Skeletal muscle cell (primary cell): Measurements from ENCODE around the gene PRR9.
"Not testable (repeated sequence)": the region's sequence is repeated elsewhere in the genome, so short reads cannot be mapped to it uniquely, and the experiment has no call there.

Experiments used
- DNase-seq: peaks from one replicate; pipeline ENCODE4 v3.0.0-alpha.2; 2010; ENCODE audit warnings: low read depth
- H3K4me3 ChIP-seq: 2 replicates; pipeline ENCODE4 v1.5.1; 2011; ENCODE audit warnings: low read depth, mild to moderate bottlenecking, control low read depth, low read length, moderate library complexity

PRR9 gene

GRCh38 chr1:153227810-153228209 lies 10.4 kb downstream of the PRR9 start:
- no peak overlapping the region for H3K4me3 ChIP-seq
- no peak for DNase-seq

GRCh38 chr1:153228491-153228890 lies 11.1 kb downstream of the PRR9 start:
- DNase-seq: no peak
- H3K4me3 ChIP-seq: no peak overlapping the region

- not testable (repeated sequence) for DNase-seq, H3K4me3 ChIP-seq
Measured at GRCh38 chr1:153229076-153229829, 11.9 kb downstream of the PRR9 start.

- H3K4me3 ChIP-seq: no peak overlapping the region
- DNase-seq: no peak
Measured at GRCh38 chr1:153231363-153231762, 14.0 kb downstream of the PRR9 start.

GRCh38 chr1:153231785-153232184 lies 14.4 kb downstream of the PRR9 start:
- no peak overlapping the region for H3K4me3 ChIP-seq
- no peak for DNase-seq

- no peak for DNase-seq
- H3K4me3 ChIP-seq: no peak overlapping the region
Measured at GRCh38 chr1:153232553-153232952, 15.2 kb downstream of the PRR9 start.

GRCh38 chr1:153233448-153233847 lies 16.1 kb downstream of the PRR9 start:
- DNase-seq: no peak
- no peak overlapping the region for H3K4me3 ChIP-seq

- DNase-seq: no peak
- no peak overlapping the region for H3K4me3 ChIP-seq
Measured at GRCh38 chr1:153238527-153238926, 21.1 kb downstream of the PRR9 start.

- DNase-seq: no peak
- H3K4me3 ChIP-seq: no peak overlapping the region
Measured at GRCh38 chr1:153242160-153242559, 24.8 kb downstream of the PRR9 start.

- H3K4me3 ChIP-seq: no peak overlapping the region
- no peak for DNase-seq
Measured at GRCh38 chr1:153245466-153245865, 28.1 kb downstream of the PRR9 start.

GRCh38 chr1:153246018-153246417 lies 28.6 kb downstream of the PRR9 start:
- no peak overlapping the region for H3K4me3 ChIP-seq
- no peak for DNase-seq

- no peak for DNase-seq
- H3K4me3 ChIP-seq: no peak overlapping the region
Measured at GRCh38 chr1:153246825-153247224, 29.4 kb downstream of the PRR9 start.

- DNase-seq: no peak
- no peak overlapping the region for H3K4me3 ChIP-seq
Measured at GRCh38 chr1:153248176-153248879, 30.9 kb downstream of the PRR9 start.

GRCh38 chr1:153250166-153250565 lies 32.8 kb downstream of the PRR9 start:
- no peak overlapping the region for H3K4me3 ChIP-seq
- DNase-seq: no peak

- H3K4me3 ChIP-seq: no peak overlapping the region
- DNase-seq: no peak
Measured at GRCh38 chr1:153251087-153251486, 33.7 kb downstream of the PRR9 start.

- DNase-seq: no peak
- H3K4me3 ChIP-seq: no peak overlapping the region
Measured at GRCh38 chr1:153251562-153251961, 34.2 kb downstream of the PRR9 start.

GRCh38 chr1:153251988-153252387 lies 34.6 kb downstream of the PRR9 start:
- H3K4me3 ChIP-seq: no peak overlapping the region
- no peak for DNase-seq

GRCh38 chr1:153253076-153253475 lies 35.7 kb downstream of the PRR9 start:
- no peak overlapping the region for H3K4me3 ChIP-seq
- DNase-seq: no peak

GRCh38 chr1:153253693-153254092 lies 36.3 kb downstream of the PRR9 start:
- no peak overlapping the region for H3K4me3 ChIP-seq
- DNase-seq: no peak

- no peak within 1 kb of the TSS for H3K4me3 ChIP-seq
Measured at GRCh38 chr1:153259387-153259786, 42.0 kb downstream of the PRR9 start, which contains the start of gene LORICRIN. Gene LORICRIN (plus strand): TSS chr1:153259687. CDS start chr1:153260950, 1,263 bp downstream.

More at GRCh38 chr1:153259387-153259786, 42.0 kb downstream of the PRR9 start, which contains the start of gene LORICRIN:
- no peak for DNase-seq
